Transverse colon (tissue), 4 donors: ENCODE data around the gene BBIP1. TPM values are rescaled to one million over a fixed set of nuclear protein-coding genes. Genes with fewer than 3 reads are reported as not detected.

Experiments used
- DNase-seq: peaks from one replicate; pipeline ENCODE4 v3.0.0-alpha.2; 2019
- H3K27ac ChIP-seq, 4 donors: fragments of 200-600 bp; sonication (generic); 2 replicates each; pipeline ENCODE4 v1.5.1; 2016 to 2018; ENCODE audit warnings: inconsistent platforms in 4 of 4
- H3K27me3 ChIP-seq: fragments of 200-600 bp; sonication (generic); 2 replicates; pipeline ENCODE4 v1.5.1; 2017; ENCODE audit warnings: inconsistent platforms
- H3K36me3 ChIP-seq, 4 donors: fragments of 200-600 bp; sonication (generic); 2 replicates each; pipeline ENCODE4 v1.5.1; 2017 to 2019; ENCODE audit warnings: inconsistent platforms in 4 of 4
- H3K4me1 ChIP-seq, 4 donors: fragments of 200-600 bp; sonication (generic); 2 replicates each; pipeline ENCODE4 v1.5.1; 2017 to 2020; ENCODE audit warnings: inconsistent platforms in 4 of 4
- H3K4me3 ChIP-seq, 4 donors: fragments of 200-600 bp; sonication (generic); 1 replicate in 1 of 4; 2 replicates in 3 of 4; pipeline versions ENCODE4 v1.5.1 to v1.6.1; 2017 to 2019; ENCODE audit warnings: inconsistent platforms in 4 of 4
- H3K9me3 ChIP-seq, 2 donors: fragments of 200-600 bp; sonication (generic); 2 replicates each; pipeline ENCODE4 v1.5.1; 2017 to 2019; ENCODE audit warnings: inconsistent platforms in 2 of 2
- CTCF ChIP-seq, 5 experiments: fragments of 200-600 bp in 3 of 5; fragments of 450-650 bp in 2 of 5; sonication (generic) in 3 of 5; IDR thresholded peaks; 1 replicate in 2 of 5; 2 replicates in 3 of 5; pipeline ENCODE4 v1.5.1; 2016 to 2017; ENCODE audit warnings: antibody characterized with exemption in 5 of 5, inconsistent platforms in 3 of 5, mild to moderate bottlenecking in 2 of 5, moderate library complexity in 1 of 5
- EP300 ChIP-seq: sonication (generic); formaldehyde crosslinking; IDR thresholded peaks from one replicate; pipeline ENCODE4 v1.6.1; 2017; ENCODE audit warnings: antibody characterized with exemption, low read depth
- POLR2A ChIP-seq: fragments of 450-650 bp; IDR thresholded peaks from one replicate; pipeline ENCODE4 v1.6.1; 2016; ENCODE audit warnings: antibody characterized with exemption, mild to moderate bottlenecking, moderate library complexity
- POLR2AphosphoS5 ChIP-seq, 3 donors: sonication (generic); formaldehyde crosslinking; IDR thresholded peaks; one replicate each; pipeline ENCODE4 v1.6.1; 2016; ENCODE audit warnings: antibody characterized with exemption in 3 of 3
- WGBS, 2 donors: methylation state at CpG; one replicate each; pipeline ENCODE4 v1.1.5; 2018; ENCODE audit warnings: low coverage in 1 of 2; 5-methylcytosine and 5-hydroxymethylcytosine counted together
- in situ Hi-C, 4 donors: fragments of 200-750 bp; cut with MboI; loops; one replicate each; pipeline versions ENCODE4 v1.15.0 to v1.15.1; 2017; ENCODE audit warnings: low sequenced_read_pairs in 3 of 4, low pct_ligation_motif_present in 1 of 4, low pct_unique_long_range_greater_than_20kb in 1 of 4
- intact Hi-C: fragments of 100-400 bp; cut with DNase I; formaldehyde crosslinking; loops from one replicate; pipeline ENCODE4 v1.15.1; 2023; ENCODE audit warnings: low total_unique reads
- total RNA-seq, 4 donors: library from RNA; depleted of rRNA; stranded (reverse); fragments of >200 nt; gene quantifications; one replicate each; pipeline ENCODE4 v1.1.0, GENCODE V29; 2016

Gene BBIP1
- 10 to 100 TPM in 3 of 4 donors, 1 to 10 TPM in 1; 9.6 to 44.9 (median 18.1) TPM for total RNA-seq

- H3K9me3 ChIP-seq, result no peaks in the 10 kb centered on the region
- no peaks in the 10 kb centered on the region for H3K36me3 ChIP-seq
- intact Hi-C loops, result no loop called here
- no peaks in the 10 kb centered on the region for H3K27me3 ChIP-seq
- H3K4me3 ChIP-seq, result peak within 1 kb of the TSS; percentile 86 to 92 (median 88)
- DNase-seq, result no peak
- peak within 1 kb of the TSS; percentile 98 to 100 (median 98) for H3K27ac ChIP-seq
- H3K4me1 ChIP-seq, result peaks cover 10 to 43% (median 26%) of the 10 kb centered on the region in 4 donors
- peak in 3 of 5 experiments; percentile 1 to 17 (median 15) for TF ChIP-seq CTCF (IDR thresholded peaks at IDR 0.05)
- TF ChIP-seq EP300, result peak; percentile 24
- peak; percentile 88 for TF ChIP-seq POLR2A
- peak; percentile 49 to 78 (median 75) for TF ChIP-seq POLR2AphosphoS5 (IDR thresholded peaks at IDR 0.05)
- 0% methylated on average over 10 to 40 of the region's 40 CpGs for WGBS, 2 donors
- in situ Hi-C loops, result loop anchor here in 2 of 4 donors (25.0 kb wide), 2 partner anchors 306 to 331 kb away; no protein-coding TSS in a partner anchor
These were observed at the start of gene BBIP1 for GRCh38 chr10:110918643-110919348. BBIP1 (minus strand) TSS chr10:110919180; CDS start chr10:110918157, 1,023 bp downstream.

- intact Hi-C loops, result no loop called here
- Histone ChIP-seq H3K36me3 (no peaks in the 10 kb centered on the region), H3K4me1 (peaks cover 0 to 31% (median 8%) of the 10 kb centered on the region in 4 donors), H3K27ac (no peak overlapping the region), H3K4me3 (no peak overlapping the region), H3K9me3 (no peaks in the 10 kb centered on the region), H3K27me3 (no peaks in the 10 kb centered on the region)
- in situ Hi-C loops, result no loop called here
- no peak for TF ChIP-seq CTCF (IDR thresholded peaks at IDR 0.05)
- no peak for TF ChIP-seq POLR2AphosphoS5 (IDR thresholded peaks at IDR 0.05)
- no peak for TF ChIP-seq POLR2A
- no peak for TF ChIP-seq EP300
- 0% methylated on average over 1 of the region's 1 CpG for WGBS, 2 donors
- DNase-seq, result no peak
These were observed 48.7 kb upstream of the BBIP1 start for GRCh38 chr10:110967645-110968044.

- H3K27me3 ChIP-seq, result no peaks in the 10 kb centered on the region
- no peaks in the 10 kb centered on the region for H3K36me3 ChIP-seq
- no peak for DNase-seq
- 75 to 85% methylated on average over 3 of the region's 3 CpGs for WGBS, 2 donors
- intact Hi-C loops, result no loop called here
- no peak overlapping the region for H3K4me3 ChIP-seq
- peaks cover 0 to 35% (median 9%) of the 10 kb centered on the region in 4 donors for H3K4me1 ChIP-seq
- no peak overlapping the region for H3K27ac ChIP-seq
- in situ Hi-C loops, result no loop called here
- no peaks in the 10 kb centered on the region for H3K9me3 ChIP-seq
- no peak for TF ChIP-seq CTCF (IDR thresholded peaks at IDR 0.05)
- TF ChIP-seq POLR2A, result no peak
- no peak for TF ChIP-seq POLR2AphosphoS5 (IDR thresholded peaks at IDR 0.05)
- no peak for TF ChIP-seq EP300
These were observed 48.1 kb upstream of the BBIP1 start for GRCh38 chr10:110967009-110967630.

GRCh38 chr10:110966146-110966545, 47.2 kb upstream of the BBIP1 start:
- no peak for TF ChIP-seq POLR2AphosphoS5 (IDR thresholded peaks at IDR 0.05)
- no peak for TF ChIP-seq CTCF (IDR thresholded peaks at IDR 0.05)
- no peak for TF ChIP-seq EP300
- no peak for TF ChIP-seq POLR2A
- no peaks in the 10 kb centered on the region for H3K27me3 ChIP-seq
- no peak for DNase-seq
- WGBS, 2 donors, result 79 to 92% methylated on average over 1 of the region's 1 CpG
- H3K27ac ChIP-seq, result no peak overlapping the region
- intact Hi-C loops (no loop called here), in situ Hi-C loops (no loop called here)
- H3K9me3 ChIP-seq, result no peaks in the 10 kb centered on the region
- H3K36me3 ChIP-seq, result no peaks in the 10 kb centered on the region
- no peak overlapping the region for H3K4me3 ChIP-seq
- H3K4me1 ChIP-seq, result peaks cover 0 to 38% (median 10%) of the 10 kb centered on the region in 4 donors
